Spleen (tissue), 7 donors: ENCODE results near the gene SMYD1.

ENCODE experiments used
- CTCF ChIP-seq, 11 experiments: fragments of 200-600 bp in 7 of 11; fragments of 450-650 bp in 4 of 11; sonication (generic) in 4 of 11; IDR thresholded peaks in 8 of 11; conservative IDR thresholded peaks in 3 of 11; 1 replicate in 7 of 11; 2 replicates in 4 of 11; pipeline versions ENCODE4 v1.4.0 to v1.8.0; 2016 to 2021; ENCODE audit warnings: antibody characterized with exemption in 11 of 11, inconsistent platforms in 4 of 11, mild to moderate bottlenecking in 1 of 11
- POLR2A ChIP-seq, 3 donors: fragments of 450-650 bp; IDR thresholded peaks; one replicate each; pipeline ENCODE4 v1.5.1; 2017; ENCODE audit warnings: antibody characterized with exemption in 3 of 3, mild to moderate bottlenecking in 1 of 3
- POLR2AphosphoS5 ChIP-seq, 3 donors: sonication (generic); formaldehyde crosslinking; IDR thresholded peaks; one replicate each; pipeline ENCODE4 v1.5.1; 2017; ENCODE audit warnings: antibody characterized with exemption in 3 of 3
- donor health status: DM: no; HTN: no; CAD: no; lungs with moderate emphysema.
- donor health status: DM: no; HTN: no; CAD: no.
- donor health status: DM: no; HTN: no; CAD: no.

DNA sequence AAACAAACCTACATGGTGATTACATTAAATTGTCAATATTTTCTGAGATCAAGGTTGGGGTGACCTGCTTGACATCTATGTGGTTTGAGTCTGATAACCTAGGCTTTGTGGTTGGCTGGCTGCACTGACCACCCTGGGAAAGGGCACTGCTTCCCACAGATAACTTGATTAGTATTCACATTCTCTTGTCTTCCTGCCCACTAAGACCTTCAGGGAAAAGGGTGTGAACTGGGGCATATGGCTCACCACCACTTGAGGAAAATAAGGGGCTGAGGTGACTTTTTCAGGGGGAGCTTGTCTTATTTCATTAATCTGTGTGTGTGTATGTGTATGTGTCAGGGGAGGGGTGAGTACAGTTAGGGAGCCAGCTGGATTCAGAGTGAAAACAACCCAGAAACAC lies 1.5 kb downstream of the SMYD1 start:
- TF ChIP-seq CTCF (IDR thresholded peaks at IDR 0.05 in 8 of 11, conservative IDR thresholded peaks at IDR 0.05 in 3 of 11) (no peak), POLR2A (IDR thresholded peaks at IDR 0.05) (no peak), POLR2AphosphoS5 (IDR thresholded peaks at IDR 0.05) (no peak)
